Right lobe of liver (tissue), 4 donors: ENCODE measurements around the gene DLG2.

Source experiments
- POLR2A ChIP-seq: fragments of 450-650 bp; IDR thresholded peaks from one replicate; pipeline ENCODE4 v1.6.1; 2017; ENCODE audit warnings: antibody characterized with exemption, mild to moderate bottlenecking
- TF ChIP-seq, protein P1 (sequence below), 4 donors: fragments of 200-600 bp in 3 of 4; fragments of 450-650 bp in 1 of 4; IDR thresholded peaks; one replicate each; pipeline versions ENCODE4 v1.5.1 to v1.8.0; 2016 to 2022; ENCODE audit warnings: antibody characterized with exemption in 4 of 4, mild to moderate bottlenecking in 2 of 4
- donor health status: DM: no; HTN: no; CAD: no.
- donor health status: DM: no; HTN: no; CAD: no.
- donor health status: DM: no; HTN: yes; CAD: no.

DNA sequence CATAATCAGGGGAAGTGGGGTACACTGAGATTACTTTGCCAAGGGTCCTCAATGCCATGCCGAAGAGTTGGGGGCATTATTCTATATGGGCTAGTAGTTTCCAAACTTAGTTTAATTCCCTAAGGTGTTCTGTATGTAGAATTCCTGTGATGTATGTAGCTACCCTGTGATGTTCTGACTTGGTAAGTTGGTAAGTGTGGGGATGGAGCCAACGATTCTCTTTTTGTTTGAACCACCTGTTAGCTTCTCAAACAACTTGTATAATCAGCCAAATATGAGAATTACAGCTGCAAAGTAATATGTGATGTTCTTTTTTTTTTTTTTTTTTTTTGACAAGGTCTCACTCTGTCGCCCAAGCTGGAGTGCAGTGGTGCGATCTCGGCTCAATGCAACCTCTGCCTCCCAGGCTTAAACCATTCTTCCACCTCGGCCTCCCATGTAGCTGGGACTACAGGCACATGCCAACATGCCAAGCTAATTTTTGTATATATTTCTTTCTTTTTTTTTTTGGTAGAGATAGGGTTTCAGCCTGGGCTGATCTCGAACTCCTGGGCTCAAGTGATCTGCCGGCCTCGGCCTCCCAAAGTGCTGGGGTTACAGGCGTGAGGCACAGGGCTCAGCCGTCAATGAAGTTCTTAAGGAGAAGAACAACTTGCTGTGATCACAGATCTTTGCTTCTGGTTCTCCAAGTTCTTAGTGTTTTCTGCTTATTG, 2025.8 kb downstream of the DLG2 start:
- TF ChIP-seq, protein P1, sequence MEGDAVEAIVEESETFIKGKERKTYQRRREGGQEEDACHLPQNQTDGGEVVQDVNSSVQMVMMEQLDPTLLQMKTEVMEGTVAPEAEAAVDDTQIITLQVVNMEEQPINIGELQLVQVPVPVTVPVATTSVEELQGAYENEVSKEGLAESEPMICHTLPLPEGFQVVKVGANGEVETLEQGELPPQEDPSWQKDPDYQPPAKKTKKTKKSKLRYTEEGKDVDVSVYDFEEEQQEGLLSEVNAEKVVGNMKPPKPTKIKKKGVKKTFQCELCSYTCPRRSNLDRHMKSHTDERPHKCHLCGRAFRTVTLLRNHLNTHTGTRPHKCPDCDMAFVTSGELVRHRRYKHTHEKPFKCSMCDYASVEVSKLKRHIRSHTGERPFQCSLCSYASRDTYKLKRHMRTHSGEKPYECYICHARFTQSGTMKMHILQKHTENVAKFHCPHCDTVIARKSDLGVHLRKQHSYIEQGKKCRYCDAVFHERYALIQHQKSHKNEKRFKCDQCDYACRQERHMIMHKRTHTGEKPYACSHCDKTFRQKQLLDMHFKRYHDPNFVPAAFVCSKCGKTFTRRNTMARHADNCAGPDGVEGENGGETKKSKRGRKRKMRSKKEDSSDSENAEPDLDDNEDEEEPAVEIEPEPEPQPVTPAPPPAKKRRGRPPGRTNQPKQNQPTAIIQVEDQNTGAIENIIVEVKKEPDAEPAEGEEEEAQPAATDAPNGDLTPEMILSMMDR (IDR thresholded peaks at IDR 0.05), result no peak
- TF ChIP-seq POLR2A, result no peak
